Glutamatergic neuron (in vitro differentiated cells): ENCODE measurements around the gene TRAF1. TPM values are rescaled to one million over a fixed set of nuclear protein-coding genes. Genes with fewer than 3 reads are reported as not detected.

Source experiments
- DNase-seq: peaks from one replicate; pipeline ENCODE4 v3.0.0; 2022
- H3K27ac Mint-ChIP-seq: one replicate; pipeline ENCODE4 v1.8.0; 2020; ENCODE audit warnings: mild to moderate bottlenecking, mixed read lengths, inconsistent platforms; ENCODE audit not compliant: unreplicated experiment
- H3K27me3 Mint-ChIP-seq: one replicate; pipeline ENCODE4 v1.8.0; 2020; ENCODE audit warnings: mild to moderate bottlenecking, moderate library complexity, mixed read lengths, inconsistent platforms; ENCODE audit not compliant: unreplicated experiment
- H3K36me3 Mint-ChIP-seq: one replicate; pipeline ENCODE4 v1.8.0; 2020; ENCODE audit warnings: mild to moderate bottlenecking, mixed read lengths, inconsistent platforms; ENCODE audit not compliant: unreplicated experiment
- H3K4me1 Mint-ChIP-seq: one replicate; pipeline ENCODE4 v1.8.0; 2020; ENCODE audit warnings: mild to moderate bottlenecking, low read depth, mixed read lengths, inconsistent platforms; ENCODE audit not compliant: unreplicated experiment
- H3K4me3 Mint-ChIP-seq: one replicate; pipeline ENCODE4 v1.8.0; 2020; ENCODE audit warnings: mild to moderate bottlenecking, mixed read lengths, inconsistent platforms; ENCODE audit not compliant: unreplicated experiment
- H3K9me3 Mint-ChIP-seq: one replicate; pipeline ENCODE4 v1.8.0; 2020; ENCODE audit warnings: mild to moderate bottlenecking, moderate library complexity, mixed read lengths, inconsistent platforms; ENCODE audit not compliant: unreplicated experiment
- total RNA-seq: library from RNA; stranded (reverse); fragmentation: NEBNext Ultra II Directional; extraction: Animal tissue kit (Norgen Biotek cat#: 25700); gene quantifications from one replicate; pipeline ENCODE4 v1.2.1, GENCODE V29; 2021; ENCODE audit not compliant: unreplicated experiment
- TF ChIP-seq, protein P1 (sequence below): fragments of 200-600 bp; sonication (generic); IDR thresholded peaks from one replicate; pipeline ENCODE4 v1.5.0; 2021; ENCODE audit not compliant: partially characterized antibody, unreplicated experiment

TRAF1 gene
- total RNA-seq, 1 donor from 2014 or later = 1.6 TPM

GRCh38 chr9:120912958-120913646, 13.5 kb downstream of the TRAF1 start:
- Mint-ChIP-seq H3K36me3 (no peaks in the 10 kb centered on the region), H3K27ac (no peak overlapping the region), H3K4me1 (no peaks in the 10 kb centered on the region)

GRCh38 chr9:120911295-120911837, 15.2 kb downstream of the TRAF1 start:
- Mint-ChIP-seq H3K9me3 (no peaks in the 10 kb centered on the region), H3K4me3 (no peak overlapping the region), H3K36me3 (no peaks in the 10 kb centered on the region), H3K27ac (no peak overlapping the region), H3K4me1 (no peaks in the 10 kb centered on the region), H3K27me3 (peaks cover 3% of the 10 kb centered on the region)
- TF ChIP-seq, protein P1, sequence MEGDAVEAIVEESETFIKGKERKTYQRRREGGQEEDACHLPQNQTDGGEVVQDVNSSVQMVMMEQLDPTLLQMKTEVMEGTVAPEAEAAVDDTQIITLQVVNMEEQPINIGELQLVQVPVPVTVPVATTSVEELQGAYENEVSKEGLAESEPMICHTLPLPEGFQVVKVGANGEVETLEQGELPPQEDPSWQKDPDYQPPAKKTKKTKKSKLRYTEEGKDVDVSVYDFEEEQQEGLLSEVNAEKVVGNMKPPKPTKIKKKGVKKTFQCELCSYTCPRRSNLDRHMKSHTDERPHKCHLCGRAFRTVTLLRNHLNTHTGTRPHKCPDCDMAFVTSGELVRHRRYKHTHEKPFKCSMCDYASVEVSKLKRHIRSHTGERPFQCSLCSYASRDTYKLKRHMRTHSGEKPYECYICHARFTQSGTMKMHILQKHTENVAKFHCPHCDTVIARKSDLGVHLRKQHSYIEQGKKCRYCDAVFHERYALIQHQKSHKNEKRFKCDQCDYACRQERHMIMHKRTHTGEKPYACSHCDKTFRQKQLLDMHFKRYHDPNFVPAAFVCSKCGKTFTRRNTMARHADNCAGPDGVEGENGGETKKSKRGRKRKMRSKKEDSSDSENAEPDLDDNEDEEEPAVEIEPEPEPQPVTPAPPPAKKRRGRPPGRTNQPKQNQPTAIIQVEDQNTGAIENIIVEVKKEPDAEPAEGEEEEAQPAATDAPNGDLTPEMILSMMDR = no peak
- no peak for DNase-seq

More at GRCh38 chr9:120912958-120913646, 13.5 kb downstream of the TRAF1 start:
- no peaks in the 10 kb centered on the region for H3K27me3 Mint-ChIP-seq
- no peak for DNase-seq
- H3K4me3 Mint-ChIP-seq = no peak overlapping the region
- peaks cover 1% of the 10 kb centered on the region for H3K9me3 Mint-ChIP-seq
- TF ChIP-seq, protein P1 = no peak

DNA sequence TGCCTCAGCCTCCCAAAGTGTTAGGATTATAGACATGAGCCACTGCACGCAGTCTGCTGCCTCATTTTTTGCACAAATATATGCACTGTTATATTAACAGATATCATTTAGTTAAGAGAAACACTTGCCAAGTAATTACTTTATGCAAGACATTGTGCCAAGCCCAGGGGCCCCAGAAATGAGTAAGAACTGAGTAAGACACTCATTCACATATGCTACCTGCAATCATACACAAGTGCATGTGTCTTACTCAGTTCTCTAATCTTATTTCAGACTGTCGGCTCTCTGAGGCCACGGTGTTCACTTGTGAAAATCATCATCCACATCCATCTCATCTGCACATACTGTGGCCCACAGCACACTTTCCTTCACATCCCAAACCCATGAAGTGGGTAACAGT, 16.0 kb downstream of the TRAF1 start:
- TF ChIP-seq, protein P1 = no peak
- Mint-ChIP-seq H3K4me3 (no peak overlapping the region), H3K27ac (no peak overlapping the region), H3K36me3 (no peaks in the 10 kb centered on the region), H3K27me3 (peaks cover 3% of the 10 kb centered on the region), H3K4me1 (no peaks in the 10 kb centered on the region), H3K9me3 (no peaks in the 10 kb centered on the region)
- no peak for DNase-seq

DNA sequence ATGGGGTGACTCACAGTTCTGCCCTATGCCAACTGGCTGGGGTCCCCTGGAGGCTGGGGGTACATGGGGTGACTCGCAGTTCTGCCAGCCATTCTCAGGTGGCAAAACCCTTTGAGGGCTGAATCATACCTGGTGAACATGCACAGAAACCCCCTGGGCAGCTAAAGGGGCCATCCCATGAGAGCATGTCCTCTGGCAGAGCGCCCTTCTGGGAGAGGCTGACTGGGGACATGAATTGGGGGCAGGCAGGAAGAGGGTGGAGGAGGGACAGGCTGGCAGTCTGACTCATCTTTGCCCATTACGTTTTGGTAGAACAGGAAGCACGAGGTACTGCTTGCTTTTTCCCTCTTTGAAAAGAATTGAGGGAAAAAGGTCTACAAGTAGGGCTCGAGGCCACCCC, 16.7 kb downstream of the TRAF1 start:
- Mint-ChIP-seq H3K27ac (no peak overlapping the region), H3K36me3 (no peaks in the 10 kb centered on the region)

More for the DNA sequence above, 16.7 kb downstream of the TRAF1 start:
- no peak for DNase-seq
- Mint-ChIP-seq H3K9me3 (no peaks in the 10 kb centered on the region), H3K4me3 (no peak overlapping the region), H3K4me1 (no peaks in the 10 kb centered on the region), H3K27me3 (peaks cover 3% of the 10 kb centered on the region)
- TF ChIP-seq, protein P1 = no peak
